Upper lobe of left lung (tissue), 4 donors: ENCODE data around the gene RASGRF1.

Experiments used
- CTCF ChIP-seq, 6 experiments: fragments of 450-650 bp in 4 of 6; fragments of 200-600 bp in 2 of 6; sonication (generic) in 2 of 6; IDR thresholded peaks; one replicate each; pipeline ENCODE4 v1.5.1; 2016 to 2019; ENCODE audit warnings: antibody characterized with exemption in 6 of 6
- POLR2A ChIP-seq, 4 donors: fragments of 450-650 bp; IDR thresholded peaks; one replicate each; pipeline ENCODE4 v1.5.1; 2016 to 2017; ENCODE audit warnings: antibody characterized with exemption in 4 of 4, mild to moderate bottlenecking in 2 of 4
- POLR2AphosphoS5 ChIP-seq, 2 donors: sonication (generic); formaldehyde crosslinking; IDR thresholded peaks; one replicate each; pipeline ENCODE4 v1.5.1; 2017; ENCODE audit warnings: antibody characterized with exemption in 2 of 2

DNA sequence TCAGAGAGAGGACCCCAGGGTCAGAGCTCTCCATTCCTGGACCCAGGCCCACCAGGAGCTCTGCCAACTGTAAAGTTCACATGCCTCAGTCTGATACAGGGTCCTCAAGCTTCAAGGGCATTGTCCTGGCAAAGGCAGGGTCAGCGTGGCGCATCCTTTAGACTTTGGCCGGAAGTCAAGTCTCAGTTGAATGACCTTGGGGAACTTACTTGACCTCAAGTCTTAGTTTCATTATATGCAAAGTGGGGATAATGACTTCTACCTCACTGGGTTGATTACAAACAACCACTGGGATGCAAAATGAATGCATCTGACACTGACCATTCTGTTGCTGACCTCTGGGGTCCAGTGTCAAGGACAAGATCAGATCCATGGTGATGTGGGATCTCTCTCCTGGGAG is 75.2 kb downstream of the RASGRF1 start:
- TF ChIP-seq POLR2A (IDR thresholded peaks at IDR 0.05) (no peak), POLR2AphosphoS5 (IDR thresholded peaks at IDR 0.05) (no peak), CTCF (IDR thresholded peaks at IDR 0.05) (no peak)
